ENCODE results near the gene TLX3.

- TF ChIP-seq POLR2A (IDR thresholded peaks at IDR 0.05): no peak
- no peak for TF ChIP-seq POLR2AphosphoS5 (IDR thresholded peaks at IDR 0.05)
Observed at GRCh38 chr5:171340042-171340441, 31.0 kb downstream of the TLX3 start.

Measured in sigmoid colon (tissue), 4 donors.